Measurements from ENCODE around the gene ARPC2. TPM values are rescaled to one million over a fixed set of nuclear protein-coding genes. Genes with fewer than 3 reads are reported as not detected.

ARPC2 gene
- polyA plus RNA-seq, 1 donor from 2014 or later: 862 TPM

GRCh38 chr2:218228366-218229090 is 11.5 kb downstream of the ARPC2 start:
- Mint-ChIP-seq H3K4me3 (peak overlapping the region in 2 of 4 donors; percentile 88), H3K27ac (peak overlapping the region; percentile 79 to 86 (median 81)), H3K4me1 (peaks cover 57 to 62% (median 58%) of the 10 kb centered on the region in 3 donors), H3K36me3 (peaks cover 9% of the 10 kb centered on the region), H3K9me3 (no peaks in the 10 kb centered on the region), H3K27me3 (no peaks in the 10 kb centered on the region)

- Mint-ChIP-seq H3K9me3 (no peaks in the 10 kb centered on the region), H3K36me3 (peaks cover 9% of the 10 kb centered on the region), H3K27me3 (no peaks in the 10 kb centered on the region), H3K4me1 (peaks cover 50 to 56% (median 54%) of the 10 kb centered on the region in 3 donors), H3K4me3 (peak overlapping the region in 3 of 4 donors; percentile 32 to 88 (median 88)), H3K27ac (peak overlapping the region; percentile 79 to 86 (median 81))
These were observed 12.2 kb downstream of the ARPC2 start for GRCh38 chr2:218229239-218229638.

- peaks cover 9% of the 10 kb centered on the region for H3K36me3 Mint-ChIP-seq
- H3K9me3 Mint-ChIP-seq: no peaks in the 10 kb centered on the region
- H3K4me3 Mint-ChIP-seq: peak overlapping the region in 1 of 4 donors; percentile 52
- peak overlapping the region in 1 of 3 donors; percentile 16 for H3K27ac Mint-ChIP-seq
- no peaks in the 10 kb centered on the region for H3K27me3 Mint-ChIP-seq
- peaks cover 44 to 50% (median 48%) of the 10 kb centered on the region in 3 donors for H3K4me1 Mint-ChIP-seq
These were observed 12.9 kb downstream of the ARPC2 start for GRCh38 chr2:218229851-218230250.

GRCh38 chr2:218230882-218231281 is 13.9 kb downstream of the ARPC2 start:
- Mint-ChIP-seq H3K36me3 (peaks cover 9% of the 10 kb centered on the region), H3K4me1 (peaks cover 34 to 41% (median 38%) of the 10 kb centered on the region in 3 donors), H3K27me3 (no peaks in the 10 kb centered on the region), H3K4me3 (peak overlapping the region in 2 of 4 donors; percentile 50 to 73), H3K9me3 (no peaks in the 10 kb centered on the region), H3K27ac (peak overlapping the region; percentile 21 to 94 (median 36))

GRCh38 chr2:218233543-218233942 is 16.6 kb downstream of the ARPC2 start:
- no peaks in the 10 kb centered on the region for H3K9me3 Mint-ChIP-seq
- peak overlapping the region in 1 of 3 donors; percentile 57 for H3K27ac Mint-ChIP-seq
- no peak overlapping the region for H3K4me3 Mint-ChIP-seq
- H3K4me1 Mint-ChIP-seq: peaks cover 20 to 25% (median 25%) of the 10 kb centered on the region in 3 donors
- H3K36me3 Mint-ChIP-seq: peaks cover 7% of the 10 kb centered on the region
- no peaks in the 10 kb centered on the region for H3K27me3 Mint-ChIP-seq

- Mint-ChIP-seq H3K27ac (peak overlapping the region in 2 of 3 donors; percentile 6 to 46), H3K9me3 (no peaks in the 10 kb centered on the region), H3K36me3 (peaks cover 7% of the 10 kb centered on the region), H3K4me3 (no peak overlapping the region), H3K4me1 (peaks cover 14 to 19% (median 16%) of the 10 kb centered on the region in 3 donors), H3K27me3 (no peaks in the 10 kb centered on the region)
These were observed 17.5 kb downstream of the ARPC2 start for GRCh38 chr2:218234521-218234920.

GRCh38 chr2:218235017-218235416 is 18.0 kb downstream of the ARPC2 start:
- Mint-ChIP-seq H3K27ac (peak overlapping the region in 1 of 3 donors; percentile 46), H3K36me3 (peaks cover 7% of the 10 kb centered on the region), H3K9me3 (no peaks in the 10 kb centered on the region), H3K4me1 (peaks cover 14 to 17% (median 16%) of the 10 kb centered on the region in 3 donors), H3K27me3 (no peaks in the 10 kb centered on the region), H3K4me3 (no peak overlapping the region)

GRCh38 chr2:218236829-218237228 is 19.8 kb downstream of the ARPC2 start:
- H3K27me3 Mint-ChIP-seq: no peaks in the 10 kb centered on the region
- peaks cover 1 to 5% (median 4%) of the 10 kb centered on the region in 3 donors for H3K4me1 Mint-ChIP-seq
- peak overlapping the region in 1 of 3 donors; percentile 47 for H3K27ac Mint-ChIP-seq
- no peak overlapping the region for H3K4me3 Mint-ChIP-seq
- H3K9me3 Mint-ChIP-seq: no peaks in the 10 kb centered on the region
- peaks cover 1% of the 10 kb centered on the region for H3K36me3 Mint-ChIP-seq

GRCh38 chr2:218238887-218239286 is 21.9 kb downstream of the ARPC2 start:
- no peak overlapping the region for H3K27ac Mint-ChIP-seq
- H3K4me1 Mint-ChIP-seq: peaks cover 0 to 4% (median 1%) of the 10 kb centered on the region in 3 donors
- H3K27me3 Mint-ChIP-seq: no peaks in the 10 kb centered on the region
- H3K4me3 Mint-ChIP-seq: no peak overlapping the region
- H3K9me3 Mint-ChIP-seq: no peaks in the 10 kb centered on the region
- H3K36me3 Mint-ChIP-seq: peaks cover 1% of the 10 kb centered on the region

- H3K27ac Mint-ChIP-seq: peak overlapping the region in 2 of 3 donors; percentile 28 to 39
- peaks cover 0 to 2% (median 0%) of the 10 kb centered on the region in 3 donors for H3K4me1 Mint-ChIP-seq
- H3K4me3 Mint-ChIP-seq: no peak overlapping the region
- no peaks in the 10 kb centered on the region for H3K36me3 Mint-ChIP-seq
- H3K9me3 Mint-ChIP-seq: no peaks in the 10 kb centered on the region
- no peaks in the 10 kb centered on the region for H3K27me3 Mint-ChIP-seq
These were observed 27.2 kb downstream of the ARPC2 start for GRCh38 chr2:218244204-218244603.

- Mint-ChIP-seq H3K27ac (peak overlapping the region in 1 of 3 donors; percentile 28), H3K9me3 (no peaks in the 10 kb centered on the region), H3K27me3 (no peaks in the 10 kb centered on the region), H3K36me3 (no peaks in the 10 kb centered on the region), H3K4me1 (peaks cover 0 to 2% (median 0%) of the 10 kb centered on the region in 3 donors), H3K4me3 (no peak overlapping the region)
These were observed 27.7 kb downstream of the ARPC2 start for GRCh38 chr2:218244665-218245064.

GRCh38 chr2:218245214-218245613 is 28.2 kb downstream of the ARPC2 start:
- H3K4me3 Mint-ChIP-seq: no peak overlapping the region
- peaks cover 0 to 2% (median 0%) of the 10 kb centered on the region in 3 donors for H3K4me1 Mint-ChIP-seq
- no peaks in the 10 kb centered on the region for H3K9me3 Mint-ChIP-seq
- H3K27me3 Mint-ChIP-seq: no peaks in the 10 kb centered on the region
- peak overlapping the region in 1 of 3 donors; percentile 53 for H3K27ac Mint-ChIP-seq
- H3K36me3 Mint-ChIP-seq: no peaks in the 10 kb centered on the region

- no peaks in the 10 kb centered on the region for H3K36me3 Mint-ChIP-seq
- peak overlapping the region in 2 of 3 donors; percentile 8 to 53 for H3K27ac Mint-ChIP-seq
- H3K4me1 Mint-ChIP-seq: no peaks in the 10 kb centered on the region
- no peaks in the 10 kb centered on the region for H3K27me3 Mint-ChIP-seq
- no peaks in the 10 kb centered on the region for H3K9me3 Mint-ChIP-seq
- H3K4me3 Mint-ChIP-seq: no peak overlapping the region
These were observed 32.7 kb downstream of the ARPC2 start for GRCh38 chr2:218249691-218250090.

- Mint-ChIP-seq H3K27ac (peak overlapping the region in 2 of 3 donors; percentile 70 to 71), H3K36me3 (no peaks in the 10 kb centered on the region), H3K4me3 (no peak overlapping the region), H3K9me3 (no peaks in the 10 kb centered on the region), H3K4me1 (peaks cover 4 to 8% (median 6%) of the 10 kb centered on the region in 3 donors), H3K27me3 (no peaks in the 10 kb centered on the region)
These were observed 35.7 kb downstream of the ARPC2 start for GRCh38 chr2:218252509-218253231.

GRCh38 chr2:218253232-218253625 is 36.2 kb downstream of the ARPC2 start:
- Mint-ChIP-seq H3K9me3 (no peaks in the 10 kb centered on the region), H3K36me3 (no peaks in the 10 kb centered on the region), H3K4me1 (peaks cover 7 to 10% (median 9%) of the 10 kb centered on the region in 3 donors), H3K4me3 (peak overlapping the region in 1 of 4 donors; percentile 42), H3K27ac (peak overlapping the region in 2 of 3 donors; percentile 9 to 70), H3K27me3 (no peaks in the 10 kb centered on the region)
